PC-9 (cell line): ENCODE measurements around the gene MAB21L4.

Experiments used
- EZH2 ChIP-seq: fragments of 200-600 bp; sonication (generic); IDR thresholded peaks from 2 replicates; pipeline ENCODE4 v1.8.0; 2017; ENCODE audit warnings: antibody characterized with exemption, low read depth
- TF ChIP-seq, protein P1 (sequence below): fragments of 200-600 bp; sonication (generic); conservative IDR thresholded peaks from 2 replicates; pipeline ENCODE4 v1.6.1; 2017; ENCODE audit warnings: mixed run types, antibody characterized with exemption, mild to moderate bottlenecking, moderate library complexity

- TF ChIP-seq, protein P1, sequence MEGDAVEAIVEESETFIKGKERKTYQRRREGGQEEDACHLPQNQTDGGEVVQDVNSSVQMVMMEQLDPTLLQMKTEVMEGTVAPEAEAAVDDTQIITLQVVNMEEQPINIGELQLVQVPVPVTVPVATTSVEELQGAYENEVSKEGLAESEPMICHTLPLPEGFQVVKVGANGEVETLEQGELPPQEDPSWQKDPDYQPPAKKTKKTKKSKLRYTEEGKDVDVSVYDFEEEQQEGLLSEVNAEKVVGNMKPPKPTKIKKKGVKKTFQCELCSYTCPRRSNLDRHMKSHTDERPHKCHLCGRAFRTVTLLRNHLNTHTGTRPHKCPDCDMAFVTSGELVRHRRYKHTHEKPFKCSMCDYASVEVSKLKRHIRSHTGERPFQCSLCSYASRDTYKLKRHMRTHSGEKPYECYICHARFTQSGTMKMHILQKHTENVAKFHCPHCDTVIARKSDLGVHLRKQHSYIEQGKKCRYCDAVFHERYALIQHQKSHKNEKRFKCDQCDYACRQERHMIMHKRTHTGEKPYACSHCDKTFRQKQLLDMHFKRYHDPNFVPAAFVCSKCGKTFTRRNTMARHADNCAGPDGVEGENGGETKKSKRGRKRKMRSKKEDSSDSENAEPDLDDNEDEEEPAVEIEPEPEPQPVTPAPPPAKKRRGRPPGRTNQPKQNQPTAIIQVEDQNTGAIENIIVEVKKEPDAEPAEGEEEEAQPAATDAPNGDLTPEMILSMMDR: no peak
- no peak for TF ChIP-seq EZH2
These were observed 8.3 kb downstream of the MAB21L4 start for GRCh38 chr2:240887631-240888030.
